Renal cortical epithelial cell (primary cell): ENCODE data around the gene SDHAF4. TPM values are rescaled to one million over a fixed set of nuclear protein-coding genes. Genes with fewer than 3 reads are reported as not detected.
"Not testable (repeated sequence)": the region's sequence is repeated elsewhere in the genome, so short reads cannot be mapped to it uniquely, and the experiment has no call there.

Experiments used
- DNase-seq: peaks from one replicate; pipeline ENCODE4 v3.0.0-alpha.2; 2011; ENCODE audit warnings: low read depth
- total RNA-seq: library from RNA; depleted of rRNA; stranded (reverse); fragments of >200 nt; gene quantifications from 2 replicates; pipeline ENCODE4 v1.2.3, GENCODE V29; 2014

Gene SDHAF4
- total RNA-seq: 7.7 and 16.3 TPM in 2 replicates

- peak; percentile 69 for DNase-seq
Observed at GRCh38 chr6:70566751-70567382, at the start of gene SDHAF4. Gene SDHAF4, plus strand, starts transcription at chr6:70566930. Its CDS starts 11 bp downstream, at chr6:70566941.

DNA sequence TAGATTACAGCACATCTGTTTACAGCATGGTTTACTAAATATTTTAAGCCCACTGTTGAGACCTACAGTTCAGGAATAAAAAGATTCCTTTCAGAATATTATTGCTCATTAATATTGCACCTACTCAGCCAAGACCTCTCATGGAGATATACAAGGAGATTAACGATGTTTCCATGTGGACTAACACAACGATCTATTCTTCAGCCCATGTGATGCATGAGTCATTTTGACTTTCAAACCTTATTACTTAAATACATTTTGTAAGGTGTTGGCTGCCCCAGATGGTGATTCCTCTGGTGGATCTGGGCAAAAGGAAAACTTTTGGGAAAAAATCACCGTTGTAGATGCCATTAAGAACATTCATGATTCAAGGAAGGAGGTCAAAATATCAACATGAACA, 48.0 kb upstream of the SDHAF4 start:
- DNase-seq: no peak

DNA sequence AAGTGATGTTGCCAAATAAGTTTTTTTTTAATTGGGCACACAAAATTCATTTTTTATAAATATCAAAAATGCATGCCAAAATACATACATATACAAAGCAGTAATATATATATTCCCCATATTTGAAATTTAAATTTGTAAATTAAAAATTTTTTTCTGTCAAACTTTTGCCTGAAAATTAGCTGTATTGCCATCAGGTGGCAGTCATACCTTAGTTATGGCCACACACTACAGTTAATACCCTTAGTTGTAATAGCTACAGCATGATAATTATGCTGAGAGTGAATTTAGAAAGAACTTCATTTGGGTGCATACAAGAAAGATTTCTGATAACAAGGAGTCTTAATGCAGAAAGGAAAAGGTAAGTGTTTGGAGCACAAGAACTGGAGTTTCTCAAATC, 46.2 kb upstream of the SDHAF4 start:
- peak; percentile 13 for DNase-seq

DNA sequence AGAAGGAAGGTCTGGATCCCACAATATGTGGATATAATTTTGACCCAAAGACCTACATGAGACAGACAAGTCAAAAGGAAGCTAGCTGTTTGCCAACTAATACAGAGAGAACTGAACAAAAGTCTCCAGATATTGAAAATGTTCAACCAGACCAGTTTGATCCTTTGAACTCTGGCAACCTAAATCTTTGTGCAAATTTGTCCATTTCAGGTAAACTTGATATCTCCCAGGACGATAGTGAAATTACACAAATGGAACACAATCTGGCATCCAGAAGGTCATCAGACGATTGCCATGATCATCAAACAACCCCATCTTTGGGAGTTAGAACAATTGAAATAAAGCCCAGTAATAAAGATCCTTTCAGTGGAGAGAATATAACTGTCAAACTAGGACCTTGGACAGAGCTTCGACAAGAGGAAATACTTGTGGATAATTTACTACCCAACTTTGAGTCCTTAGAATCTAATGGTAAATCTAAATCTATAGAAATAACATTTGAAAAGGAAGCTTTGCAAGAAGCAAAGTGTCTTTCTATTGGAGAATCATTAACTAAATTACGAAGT, 41.9 kb upstream of the SDHAF4 start:
- no peak for DNase-seq

DNA sequence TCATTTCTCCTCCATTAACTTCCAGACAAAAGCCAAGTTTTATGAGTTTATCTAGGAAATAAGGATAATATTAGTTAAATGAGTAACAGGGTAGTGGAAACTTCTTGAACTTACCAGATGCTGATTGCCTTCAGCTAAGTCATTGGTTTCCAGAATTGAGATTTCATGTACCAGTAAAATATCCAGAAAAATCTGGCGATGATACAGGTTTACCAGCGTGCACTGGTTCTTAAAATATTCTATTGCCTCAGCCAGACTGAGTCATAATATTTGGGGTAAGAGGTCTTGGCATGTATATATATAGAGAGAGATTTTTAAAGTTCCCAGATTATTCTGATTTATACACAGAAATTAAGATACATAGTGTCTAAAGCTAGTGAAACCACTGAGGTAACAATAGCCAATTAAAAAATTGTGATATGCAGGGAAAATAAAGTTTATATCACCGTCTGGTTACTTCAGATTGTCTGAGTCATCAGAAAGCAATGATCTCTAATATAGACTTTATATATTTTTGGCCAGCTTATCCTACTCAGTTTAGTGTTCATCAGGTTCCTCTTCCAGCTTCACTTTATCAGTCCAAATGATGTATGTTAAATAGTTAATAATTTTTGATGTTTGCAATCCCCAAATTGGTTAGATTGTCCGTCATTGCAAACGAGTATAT, 39.5 kb upstream of the SDHAF4 start:
- no peak for DNase-seq

DNA sequence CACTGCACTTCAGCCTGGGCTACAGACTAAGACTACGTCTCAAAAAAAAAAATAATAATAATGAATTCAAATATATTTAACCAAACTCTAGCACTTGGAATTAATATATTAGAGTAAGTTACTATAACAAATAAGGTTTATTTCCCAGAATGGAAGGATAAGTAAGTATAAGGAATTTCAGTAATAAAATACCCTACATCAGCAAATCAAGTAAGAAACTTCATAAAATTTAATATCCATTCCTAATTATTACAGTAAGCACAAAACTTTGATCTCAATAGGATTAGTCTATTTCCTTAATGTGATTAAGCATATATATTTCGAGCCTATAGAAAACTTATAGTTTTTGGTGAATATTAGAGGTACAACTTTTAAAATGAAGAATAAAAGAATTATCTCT, 36.7 kb upstream of the SDHAF4 start:
- no peak for DNase-seq

GRCh38 chr6:70531133-70531532, 35.6 kb upstream of the SDHAF4 start:
- no peak for DNase-seq

GRCh38 chr6:70537266-70537665, 29.5 kb upstream of the SDHAF4 start:
- no peak for DNase-seq

- DNase-seq: no peak
Observed at GRCh38 chr6:70538376-70538775, 28.4 kb upstream of the SDHAF4 start.

- peak; percentile 23 for DNase-seq
Observed at GRCh38 chr6:70547313-70547712, 19.4 kb upstream of the SDHAF4 start.

- DNase-seq: no peak
Observed at GRCh38 chr6:70547905-70548304, 18.8 kb upstream of the SDHAF4 start.

GRCh38 chr6:70549327-70549726, 17.4 kb upstream of the SDHAF4 start:
- no peak for DNase-seq

GRCh38 chr6:70551566-70551965, 15.2 kb upstream of the SDHAF4 start:
- no peak for DNase-seq

DNA sequence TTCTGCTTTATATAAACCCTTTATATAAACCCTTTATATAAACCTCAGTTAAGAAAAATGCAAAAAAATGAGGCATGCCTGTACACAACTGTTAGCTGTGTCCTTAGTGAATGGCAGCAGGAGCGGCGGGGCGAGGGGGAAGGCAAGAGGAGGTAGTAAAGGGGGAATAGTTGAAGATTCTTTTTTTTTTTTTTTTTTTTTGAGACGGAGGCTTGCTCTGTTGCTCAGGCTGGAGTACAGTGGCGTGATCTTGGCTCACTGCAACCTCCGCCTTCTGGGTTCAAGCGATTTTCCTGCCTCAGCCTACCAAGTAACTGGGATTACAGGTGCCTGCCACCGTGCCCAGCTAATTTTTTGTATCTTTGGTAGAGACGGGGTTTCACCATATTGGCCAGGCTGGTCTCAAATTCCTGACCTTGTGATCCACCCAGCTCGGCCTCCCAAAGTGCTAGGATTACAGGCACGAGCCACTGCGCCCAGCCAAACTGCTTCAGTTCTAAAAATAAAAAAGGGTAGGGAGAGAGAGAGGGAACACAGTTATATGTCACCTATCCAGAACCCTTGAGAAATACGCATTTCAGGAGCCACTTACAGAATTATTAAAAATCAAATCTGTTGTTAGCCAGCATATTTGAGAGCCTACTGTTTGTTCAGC, 14.3 kb upstream of the SDHAF4 start:
- DNase-seq: not testable (repeated sequence)

- no peak for DNase-seq
Observed at GRCh38 chr6:70552974-70553373, 13.8 kb upstream of the SDHAF4 start.

DNA sequence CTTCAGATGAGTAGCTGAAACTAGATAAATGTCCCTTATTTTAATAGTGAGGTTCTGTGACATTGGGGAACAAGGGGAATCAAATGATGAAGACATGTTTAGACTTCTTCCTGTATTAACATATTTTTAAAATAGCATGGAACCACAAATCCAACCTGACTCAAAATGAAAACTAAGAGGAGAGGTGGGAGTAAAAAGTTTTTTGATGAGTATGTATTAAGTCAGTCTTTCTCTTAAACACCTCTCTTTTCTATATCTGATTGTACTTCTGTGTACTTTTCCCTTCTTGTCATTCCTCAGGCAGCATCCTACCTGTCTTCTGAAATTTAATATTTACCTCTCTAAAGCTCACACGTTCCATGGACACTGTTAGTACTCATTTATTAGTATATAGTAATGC, 8.7 kb upstream of the SDHAF4 start:
- DNase-seq: no peak

DNA sequence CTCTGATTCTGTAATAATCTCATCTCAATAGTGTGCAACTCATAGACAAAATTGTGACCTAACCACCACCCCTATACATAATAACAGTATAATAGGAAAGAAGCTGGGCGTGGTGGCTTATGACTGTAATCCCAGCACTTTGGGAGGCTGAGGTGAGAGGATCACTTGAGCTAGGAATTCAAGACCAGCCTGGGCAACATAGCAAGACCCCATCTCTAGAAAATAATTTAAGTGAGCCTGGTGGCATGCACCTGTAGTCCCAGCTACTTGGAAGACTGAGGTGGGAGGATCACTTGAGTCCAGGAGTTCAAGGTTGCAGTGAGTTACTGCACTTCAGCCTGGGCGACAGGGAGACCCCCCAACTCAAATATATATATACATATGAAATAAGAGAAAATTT, 4.3 kb upstream of the SDHAF4 start:
- not testable (repeated sequence) for DNase-seq

DNA sequence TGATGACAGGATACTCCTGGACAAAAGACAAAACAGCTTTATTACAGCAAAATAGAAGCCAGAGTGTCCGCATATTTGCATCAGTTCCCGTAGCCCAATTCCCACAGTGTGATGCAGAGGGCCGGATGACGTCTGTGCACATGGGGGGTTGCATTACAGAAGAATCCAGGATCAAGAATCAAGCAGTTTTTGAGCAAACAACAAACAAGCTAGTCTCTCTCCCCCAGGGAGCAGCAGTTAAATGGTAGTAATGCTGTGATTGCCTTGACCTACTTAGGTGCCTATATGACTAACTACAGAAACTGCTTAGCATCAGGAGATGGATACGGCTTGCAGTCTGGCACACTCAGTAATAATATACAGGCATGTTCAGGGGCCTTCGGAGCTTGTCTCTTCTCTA, 3.2 kb upstream of the SDHAF4 start:
- no peak for DNase-seq

GRCh38 chr6:70574643-70575042, 7.9 kb downstream of the SDHAF4 start:
- DNase-seq: no peak

GRCh38 chr6:70575899-70576495, 9.3 kb downstream of the SDHAF4 start:
- no peak for DNase-seq

GRCh38 chr6:70586114-70586513, 19.4 kb downstream of the SDHAF4 start:
- no peak for DNase-seq

- peak; percentile 19 for DNase-seq
Observed at GRCh38 chr6:70590400-70590799, 23.7 kb downstream of the SDHAF4 start.
